Stimulated activated CD8-positive, alpha-beta memory T cell treated with anti-CD3 and anti-CD28 coated beads, Interleukin-4, amount 100 ng/mL, for 48 hours (primary cell): ENCODE results near the gene TOPORS.
A peak's percentile ranks its signal among the peaks of the same experiment; 100 is the strongest.
"Not testable (repeated sequence)": the region's sequence is repeated elsewhere in the genome, so short reads cannot be mapped to it uniquely, and the experiment has no call there.

ENCODE experiments used
- DNase-seq: peaks from one replicate; pipeline ENCODE4 v3.0.0-alpha.2; 2020

TOPORS gene

DNA sequence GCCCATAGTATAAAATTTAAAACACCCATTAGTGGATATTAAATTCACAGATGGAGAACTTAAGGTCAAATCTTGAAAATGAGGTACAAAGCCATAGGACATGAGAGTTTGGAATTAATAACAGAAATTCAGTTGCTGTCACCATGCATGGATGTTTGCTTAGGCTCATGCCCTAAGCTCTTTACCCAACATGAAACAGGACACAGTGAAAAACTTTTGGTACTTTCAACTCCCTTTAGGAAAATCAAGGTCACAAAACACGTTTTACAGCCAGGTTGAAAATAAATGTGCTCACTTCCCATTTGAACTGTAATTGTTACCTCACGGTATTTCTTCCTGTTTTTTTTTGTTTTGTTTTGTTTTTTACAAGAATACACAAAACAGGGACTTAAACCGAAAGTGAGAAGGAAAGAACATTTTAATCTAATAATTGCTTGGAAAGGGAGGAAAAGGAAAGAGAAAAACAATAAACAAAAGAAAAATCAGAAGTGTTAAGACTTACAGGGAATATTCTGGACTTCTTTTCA, 6.1 kb upstream of the TOPORS start:
- no peak for DNase-seq

DNA sequence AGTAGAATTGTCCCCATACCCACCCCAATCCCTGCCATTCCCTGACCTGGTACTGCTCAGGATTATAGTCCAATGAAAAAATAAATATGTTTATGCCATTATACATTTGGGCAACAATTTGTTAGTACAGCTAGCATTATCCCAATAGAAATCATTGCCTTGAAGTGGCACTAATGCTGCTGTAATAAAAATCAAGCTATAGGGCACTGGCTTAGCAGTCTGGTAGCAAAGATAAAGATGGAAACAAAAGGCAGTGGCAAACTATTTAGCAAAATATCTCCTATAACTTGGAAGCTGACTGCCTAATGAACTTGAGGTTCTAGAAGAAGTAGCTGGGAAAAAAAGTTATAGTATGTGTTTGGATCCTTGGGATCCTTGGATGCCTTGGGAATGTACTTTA, 2.2 kb upstream of the TOPORS start:
- DNase-seq: no peak

DNA sequence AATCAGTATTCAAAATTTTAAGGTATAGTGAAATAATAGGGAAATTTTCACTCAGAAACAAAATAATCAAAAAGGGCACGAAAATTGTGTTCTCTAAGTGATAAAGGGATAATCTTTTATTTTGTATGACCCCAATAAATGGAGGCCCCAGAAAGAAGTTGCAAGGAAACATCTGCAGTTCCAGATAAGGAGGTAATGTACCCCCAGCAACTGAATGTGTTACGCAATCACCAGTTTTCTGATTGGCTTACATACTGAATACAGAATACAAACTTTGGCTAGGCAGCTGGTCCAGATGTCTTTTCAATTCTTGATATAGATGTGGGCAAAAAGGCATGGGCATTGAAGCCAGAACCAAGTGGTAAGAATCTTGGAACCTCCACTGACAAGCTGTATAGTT, 1.7 kb upstream of the TOPORS start:
- no peak for DNase-seq

DNA sequence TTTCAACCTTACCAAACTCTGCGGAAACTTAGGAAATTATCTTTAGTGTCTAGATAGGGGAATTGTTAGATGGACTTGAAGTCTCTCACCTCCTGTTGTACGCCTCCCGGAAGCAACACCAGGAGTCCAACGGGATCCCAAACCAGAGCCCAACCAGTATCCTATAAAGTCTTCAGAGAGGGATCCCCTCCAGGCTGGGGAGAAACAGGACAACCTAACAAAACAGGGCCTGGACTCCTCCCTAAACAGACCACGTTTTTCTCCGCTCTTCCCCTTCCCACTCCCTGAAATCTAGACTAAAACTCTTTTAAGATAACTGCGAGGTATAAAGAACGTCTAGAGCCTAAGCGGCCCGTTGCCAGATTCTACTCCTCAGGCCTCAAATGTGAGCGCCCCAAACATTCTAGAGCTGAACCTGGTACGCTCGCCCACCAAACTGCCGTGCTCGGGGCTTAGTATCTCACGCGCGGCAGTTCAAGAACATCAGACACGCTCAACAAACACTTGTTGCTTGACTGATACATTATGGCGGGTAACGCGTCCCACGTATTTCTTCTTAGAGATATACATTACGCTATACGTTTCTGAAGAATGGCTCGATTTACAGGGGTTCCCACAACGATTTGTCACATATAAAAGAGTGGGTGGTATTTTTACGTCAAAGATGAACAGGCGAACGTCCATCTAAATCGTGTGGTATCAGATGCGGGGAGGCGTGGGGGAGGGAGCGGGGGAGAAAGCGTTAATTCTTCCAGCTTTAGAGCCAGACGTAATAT, 922 bp downstream of the TOPORS start:
- DNase-seq: peak; percentile 64

DNA sequence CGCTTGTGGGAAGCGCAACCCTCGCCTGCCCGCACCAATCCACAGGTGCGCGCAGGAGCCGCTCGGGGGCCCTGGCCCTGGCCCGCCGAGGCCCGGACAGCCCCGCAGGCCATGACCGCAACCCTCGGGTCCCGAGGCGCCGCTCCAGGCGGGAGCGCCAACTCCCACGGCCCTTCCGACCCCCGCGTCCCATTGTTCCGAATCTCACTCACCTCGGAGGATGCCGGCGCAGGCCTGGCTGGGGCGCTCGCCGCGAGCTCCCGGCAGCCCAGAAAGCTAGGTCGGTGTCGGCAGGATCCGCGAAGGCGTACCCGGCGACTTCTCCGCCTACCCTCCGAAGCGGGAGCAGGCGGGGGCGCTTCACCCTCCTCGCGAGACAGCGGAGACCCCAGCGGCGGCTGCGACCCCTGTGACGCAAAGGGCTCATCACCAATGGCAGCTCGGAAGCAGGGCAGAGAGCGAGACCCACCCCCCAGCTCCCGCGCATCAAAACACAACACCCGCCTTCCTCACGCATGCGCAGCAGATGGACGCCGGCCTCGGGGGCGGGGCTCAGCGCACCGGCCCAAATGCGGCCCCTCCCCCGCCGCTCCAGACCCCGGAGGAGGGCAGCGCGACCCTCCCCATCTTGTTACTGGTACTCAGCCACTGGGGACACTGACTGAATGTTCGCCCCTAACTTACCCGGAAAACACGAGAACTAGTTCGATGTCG, 1.7 kb downstream of the TOPORS start:
- DNase-seq: peak; percentile 94

DNA sequence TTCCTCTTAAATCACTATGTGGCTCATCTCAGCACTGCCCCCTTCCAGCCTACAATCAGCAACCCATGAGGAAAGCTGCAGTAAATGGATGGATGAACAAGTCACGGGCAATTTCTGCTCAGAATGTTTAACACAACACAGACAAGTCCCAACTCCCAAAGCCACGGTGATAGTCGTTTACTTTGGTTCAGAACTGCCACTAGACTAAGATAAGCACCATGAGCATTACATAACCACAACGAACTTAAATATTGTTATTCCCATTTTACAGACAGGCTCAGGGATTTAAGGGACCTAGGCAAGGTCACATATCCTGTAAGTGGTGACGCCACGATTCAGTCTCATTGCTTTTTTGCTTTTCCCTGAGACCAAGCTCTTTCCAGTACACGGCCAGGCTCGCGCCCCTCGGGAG, 2.2 kb downstream of the TOPORS start:
- no peak for DNase-seq

DNA sequence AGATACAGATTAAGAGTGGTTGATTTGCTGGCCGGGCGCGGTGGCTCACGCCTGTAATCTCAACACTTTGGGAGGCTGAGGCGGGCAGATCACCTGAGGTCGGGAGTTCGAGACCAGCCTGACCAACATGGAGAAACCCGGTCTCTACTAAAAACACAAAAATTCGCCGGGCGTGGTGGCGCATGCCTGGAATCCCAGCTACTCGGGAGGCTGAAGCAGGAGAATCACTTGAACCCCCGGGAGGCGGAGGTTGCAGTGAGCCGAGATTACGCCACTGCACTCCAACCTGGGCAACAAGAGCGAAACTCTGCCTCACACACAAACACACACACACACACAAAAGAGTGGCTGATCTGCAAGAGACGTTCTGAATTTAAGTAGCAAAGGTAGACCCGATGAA, 4.2 kb downstream of the TOPORS start:
- DNase-seq: not testable (repeated sequence)

DNA sequence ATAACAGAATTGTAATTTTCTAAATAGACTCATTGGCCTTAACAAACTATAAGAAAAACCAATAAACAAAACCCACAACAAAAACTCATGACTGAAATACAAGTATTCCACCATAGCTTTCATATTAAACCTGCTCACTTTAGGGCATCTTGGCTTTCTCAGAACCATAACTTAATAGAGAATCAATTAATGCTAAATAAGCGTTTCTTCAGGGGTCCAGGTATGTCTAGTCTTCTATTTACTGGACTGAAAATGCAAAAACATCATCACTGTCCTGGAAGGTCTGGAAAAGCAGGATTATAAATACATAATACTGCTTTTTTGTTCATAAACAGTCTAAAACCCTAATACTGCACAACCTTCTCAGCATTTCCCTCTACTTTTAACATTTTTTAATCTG, 6.5 kb downstream of the TOPORS start:
- DNase-seq: no peak

DNA sequence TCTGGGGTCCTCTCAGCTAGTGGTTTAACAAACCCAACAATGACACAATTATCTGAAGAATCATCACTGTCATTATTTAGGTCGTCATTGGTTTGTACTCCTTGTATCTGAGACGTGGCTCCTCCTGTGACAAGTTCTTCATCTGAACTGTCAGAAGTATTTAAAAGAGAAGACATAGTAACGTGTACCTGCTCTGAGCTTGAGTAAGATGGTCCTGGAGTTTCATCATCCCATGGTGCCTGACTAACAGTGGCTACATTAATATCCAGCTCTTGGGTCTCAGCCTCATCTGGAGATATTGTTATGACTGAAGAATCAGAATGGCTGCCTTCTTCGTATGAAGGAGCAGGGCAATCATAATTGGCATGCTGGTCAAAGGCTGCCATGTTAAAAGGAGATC, 9.3 kb downstream of the TOPORS start:
- no peak for DNase-seq

DNA sequence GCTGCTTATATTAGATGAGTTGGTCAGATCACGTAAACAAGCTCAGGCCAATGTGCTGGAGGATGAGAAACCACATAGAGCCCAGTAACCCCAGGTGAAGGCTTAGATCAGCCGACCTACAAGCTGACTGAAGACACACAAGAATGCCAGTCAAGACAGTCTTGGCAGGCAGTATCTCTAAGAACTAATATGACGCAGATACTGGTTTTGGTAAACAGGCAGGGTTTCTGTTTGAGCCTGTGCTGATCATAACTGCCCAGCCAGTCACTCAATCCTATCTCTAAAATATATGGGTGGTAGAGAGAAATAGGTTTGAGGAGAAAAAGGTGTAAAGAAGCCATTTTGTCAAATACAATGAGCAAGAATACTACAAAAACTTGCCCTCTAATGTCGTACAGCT, 18.6 kb downstream of the TOPORS start:
- DNase-seq: no peak

DNA sequence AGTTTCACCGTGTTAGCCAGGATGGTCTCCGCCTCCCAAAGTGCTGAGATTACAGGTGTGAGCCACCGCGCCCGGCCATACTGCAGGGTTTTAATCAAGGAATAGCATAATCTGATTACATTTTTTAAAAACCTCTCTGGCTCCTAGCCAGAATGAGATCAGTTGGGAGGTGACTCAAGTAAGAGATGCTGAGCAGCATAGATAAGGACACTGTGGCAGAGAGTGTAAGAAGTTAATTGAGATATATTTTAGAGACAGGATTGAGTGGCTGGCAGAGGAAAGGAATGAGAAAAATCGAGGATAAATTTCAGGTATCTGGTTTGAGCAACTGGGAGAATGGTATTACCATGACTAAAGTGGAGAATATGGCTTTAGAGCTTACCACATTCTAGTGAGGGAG, 19.1 kb downstream of the TOPORS start:
- DNase-seq: no peak

DNA sequence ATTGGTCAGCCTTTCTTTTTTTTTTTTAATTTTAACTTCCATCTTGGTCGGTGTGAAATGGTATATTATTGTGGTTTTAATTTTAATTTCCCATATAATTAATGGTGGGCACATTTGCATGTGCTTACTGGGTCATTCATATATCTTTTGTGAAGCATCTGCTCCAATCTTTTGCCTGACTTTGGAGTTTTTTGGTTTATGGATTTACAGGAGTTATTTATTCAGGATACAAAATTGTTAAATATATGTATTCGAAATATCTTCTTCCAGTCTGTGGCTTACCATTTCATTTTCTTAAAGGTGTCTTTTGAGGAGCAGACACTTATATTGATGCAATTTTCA, 25.7 kb downstream of the TOPORS start:
- no peak for DNase-seq

DNA sequence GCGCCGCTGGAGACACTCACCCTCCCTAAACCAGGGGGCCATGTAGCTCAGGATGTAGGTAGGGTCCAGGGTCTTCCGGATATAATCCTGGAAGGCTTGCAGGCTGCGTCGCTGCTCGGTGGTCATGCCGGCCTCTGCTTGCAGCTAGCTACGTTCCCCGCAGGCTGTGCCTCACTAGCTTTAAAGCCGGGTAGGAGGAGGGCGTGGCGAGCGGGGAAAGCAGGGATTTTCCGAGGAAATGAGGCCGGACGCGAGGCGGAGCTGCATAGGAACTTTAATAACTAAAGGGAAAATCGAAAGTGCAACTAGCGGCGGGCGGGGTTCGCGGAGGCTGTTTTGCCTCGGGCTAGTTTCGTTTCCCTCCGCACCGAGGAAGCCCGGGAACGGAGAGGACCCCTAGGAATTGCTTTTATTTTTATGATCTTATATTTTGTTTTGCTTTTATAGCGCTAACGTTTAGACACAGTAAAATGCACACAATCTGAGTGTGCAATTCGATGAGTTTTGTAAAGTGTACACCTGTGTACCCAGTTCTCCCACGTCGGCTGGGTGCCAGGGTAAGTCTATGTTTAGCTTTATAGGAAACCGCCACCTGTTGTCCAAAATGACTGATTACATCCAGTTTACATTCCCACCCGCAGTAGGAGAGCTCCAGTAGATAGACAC, 26.2 kb downstream of the TOPORS start, which contains the start of gene RIGI:
Gene RIGI (minus strand): TSS at position 156 of the 666 bp plus-strand sequence. CDS start 30 bp downstream, at position 126.
- peak; percentile 83 for DNase-seq

DNA sequence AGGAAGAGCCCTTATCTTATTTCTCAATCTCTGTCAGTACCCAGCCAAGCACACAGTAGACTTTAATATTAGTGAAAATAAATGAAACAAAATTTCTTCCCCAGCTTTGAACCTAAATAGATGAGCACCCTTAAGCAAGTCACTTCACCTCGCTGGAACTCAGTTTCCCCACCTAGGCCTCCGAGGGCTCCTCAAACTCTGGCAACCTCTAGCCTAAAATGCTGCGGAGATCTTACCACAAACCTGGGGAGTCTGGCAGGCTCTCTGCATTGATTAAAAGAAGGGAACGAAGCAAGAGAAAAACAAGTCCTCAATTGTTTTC, 26.7 kb downstream of the TOPORS start:
- DNase-seq: no peak

DNA sequence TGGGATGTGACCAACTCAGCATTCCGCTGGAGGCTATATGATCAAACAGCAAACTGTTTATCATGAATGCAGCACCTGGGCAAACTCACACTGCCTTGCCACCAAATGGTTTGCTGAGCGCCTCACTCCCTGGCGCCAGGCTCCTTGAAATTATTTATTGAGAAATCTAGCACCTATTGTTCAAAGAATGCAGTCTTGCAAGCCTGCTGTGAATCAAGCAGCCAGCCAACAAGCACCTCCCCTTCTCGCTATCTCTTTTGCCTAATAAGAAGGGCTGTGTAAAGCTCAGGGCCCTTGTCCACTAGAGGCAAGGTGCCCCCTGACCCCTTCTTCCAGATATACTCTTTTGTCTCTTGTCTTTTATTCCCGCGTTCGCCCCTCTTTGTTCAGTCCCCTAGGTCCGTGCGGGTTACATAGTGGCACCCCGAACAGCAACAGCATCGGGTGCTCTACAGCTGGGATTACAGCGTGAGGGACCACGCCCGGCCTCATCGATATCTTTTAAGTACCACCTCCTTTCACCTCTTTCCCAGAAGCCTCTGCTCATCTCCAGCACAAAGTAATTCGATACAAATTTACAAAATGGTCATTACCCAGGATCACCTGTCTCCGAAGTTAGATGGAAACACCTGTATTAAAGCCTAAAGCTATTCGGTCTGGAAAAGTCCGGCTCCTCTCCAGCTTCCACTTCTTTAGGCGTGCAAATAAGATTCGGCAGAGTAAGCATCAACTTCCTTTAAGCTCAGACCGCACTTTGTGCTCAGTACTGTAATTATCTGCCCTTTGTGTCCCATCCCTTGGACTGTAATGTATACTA, 27.3 kb downstream of the TOPORS start:
- DNase-seq: peak; percentile 41

DNA sequence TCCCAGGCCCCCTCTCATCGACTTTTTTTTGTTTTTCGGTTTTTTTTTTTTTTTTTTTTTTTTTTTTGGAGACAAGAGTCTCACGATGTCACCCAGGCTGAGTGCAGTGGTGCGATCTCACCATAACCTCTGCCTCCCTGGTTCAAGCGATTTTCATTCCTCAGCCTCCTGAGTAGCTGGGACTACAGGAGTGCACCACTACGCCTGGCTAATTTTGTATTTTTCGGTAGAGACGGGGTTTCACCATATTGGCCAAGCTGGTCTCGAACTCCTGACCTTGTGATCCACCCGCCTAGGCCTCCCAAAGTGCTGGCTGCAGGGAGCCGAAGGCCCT, 27.9 kb downstream of the TOPORS start:
- not testable (repeated sequence) for DNase-seq

DNA sequence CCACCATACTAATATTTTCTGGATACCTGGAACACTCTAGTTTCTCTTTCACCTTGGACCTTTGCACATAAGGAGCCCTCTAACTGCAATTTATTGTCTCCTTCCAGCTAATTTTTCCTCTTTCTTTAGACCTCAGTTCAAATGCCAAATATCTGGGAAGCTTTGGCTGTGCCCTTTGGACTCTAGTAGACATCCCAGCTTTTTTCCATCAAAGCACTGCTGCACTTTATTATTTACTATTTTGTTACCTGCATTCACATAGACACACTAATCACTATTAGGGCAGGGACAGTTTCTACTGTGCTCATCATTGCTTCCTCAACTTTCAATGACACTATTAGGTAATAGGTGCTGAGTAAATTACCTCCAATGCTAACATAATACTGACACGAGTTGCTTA, 28.5 kb downstream of the TOPORS start:
- no peak for DNase-seq

DNA sequence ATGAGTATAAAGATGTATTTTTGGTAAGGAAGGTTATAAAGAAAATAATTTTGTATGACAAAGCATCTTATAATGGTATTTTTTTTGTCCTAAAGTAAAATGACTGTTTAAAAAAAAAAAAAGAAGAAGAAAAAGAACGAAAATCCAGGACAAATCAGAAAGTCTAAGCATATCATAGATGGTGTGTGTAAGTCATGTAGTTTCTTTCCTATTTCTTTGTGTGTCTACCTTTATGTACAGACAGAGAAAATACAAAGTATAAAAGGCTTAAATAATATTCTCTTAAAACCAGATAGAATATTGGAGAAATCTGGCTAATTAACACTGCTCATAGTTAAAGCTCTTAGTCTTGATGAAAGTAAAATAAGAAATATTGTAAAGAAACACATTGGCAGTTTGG, 34.1 kb downstream of the TOPORS start:
- no peak for DNase-seq

DNA sequence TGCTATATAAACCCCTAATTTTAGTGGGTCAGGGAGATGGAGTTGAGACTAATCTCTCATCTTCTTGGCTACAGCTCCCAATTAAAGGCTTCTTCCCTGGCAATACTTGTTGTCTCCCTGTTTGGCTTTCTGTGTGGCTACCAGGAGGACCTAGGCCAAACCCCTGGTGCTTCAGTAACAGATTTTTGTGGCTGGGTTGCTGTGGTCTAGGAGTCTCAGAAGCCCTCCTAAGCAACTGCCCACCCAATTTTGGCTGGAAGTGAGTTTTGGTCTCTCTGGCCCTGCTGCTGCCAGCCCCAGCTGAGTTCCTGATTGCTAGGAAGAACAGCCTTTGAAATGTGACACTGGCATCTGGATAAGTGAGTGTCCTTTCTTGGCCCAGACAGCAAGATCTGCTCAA, 36.1 kb downstream of the TOPORS start:
- DNase-seq: no peak

DNA sequence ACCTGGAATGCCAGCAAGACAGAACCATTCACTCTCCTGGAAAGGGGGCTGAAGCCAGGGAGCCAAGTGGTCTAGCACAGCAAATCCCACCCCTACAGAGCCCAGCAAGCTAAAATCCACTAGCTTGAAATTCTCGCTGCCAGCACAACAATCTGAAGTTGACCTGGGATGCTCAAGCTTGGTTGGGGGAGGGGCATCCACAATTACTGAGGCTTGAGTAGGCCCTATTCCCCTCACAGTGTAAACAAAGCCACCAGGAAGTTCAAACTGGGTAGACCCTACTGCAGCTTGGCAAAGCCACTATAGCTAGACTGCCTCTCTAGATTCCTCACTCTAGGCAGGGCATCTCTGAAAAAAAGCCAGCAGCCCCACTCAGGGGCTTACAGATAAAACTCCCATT, 43.7 kb downstream of the TOPORS start:
- DNase-seq: no peak

DNA sequence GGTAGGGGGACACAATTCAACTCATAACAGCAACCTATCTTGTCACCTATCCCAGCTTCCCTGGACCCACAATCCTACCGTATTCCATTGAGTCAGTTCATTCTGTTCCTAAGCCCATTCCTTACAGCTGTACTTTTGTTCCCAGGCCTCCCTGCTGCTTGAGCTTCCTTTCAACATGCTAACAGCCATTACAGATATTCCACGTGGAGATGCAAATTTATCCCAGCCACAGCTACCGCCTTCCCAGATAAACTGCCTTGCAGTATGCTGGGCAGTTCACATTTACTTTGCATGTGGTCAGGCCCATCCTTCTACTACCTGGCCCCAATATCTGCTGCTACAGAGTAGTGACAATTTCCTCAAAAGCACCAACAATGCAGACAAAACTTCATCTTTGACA, 49.4 kb downstream of the TOPORS start:
- DNase-seq: no peak

DNA sequence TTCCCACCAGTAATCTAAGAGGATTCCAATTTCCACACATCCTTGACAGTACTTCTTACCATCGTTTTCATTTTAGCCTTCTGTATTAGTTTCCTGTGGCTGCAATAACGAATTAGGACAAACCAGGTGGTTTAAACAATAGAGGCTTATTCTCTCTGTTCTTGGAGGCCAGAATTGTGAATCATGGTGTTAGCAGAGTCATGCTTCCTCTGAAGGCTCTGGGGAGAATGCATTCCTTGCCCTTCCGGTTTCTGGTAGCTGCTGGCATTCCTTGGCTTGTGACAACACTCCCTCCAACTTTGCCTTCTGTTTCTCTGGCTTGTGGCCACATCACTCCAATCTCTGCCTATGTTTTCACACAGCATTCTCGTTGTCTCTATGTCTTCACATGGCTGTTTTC, 49.9 kb downstream of the TOPORS start:
- DNase-seq: no peak

DNA sequence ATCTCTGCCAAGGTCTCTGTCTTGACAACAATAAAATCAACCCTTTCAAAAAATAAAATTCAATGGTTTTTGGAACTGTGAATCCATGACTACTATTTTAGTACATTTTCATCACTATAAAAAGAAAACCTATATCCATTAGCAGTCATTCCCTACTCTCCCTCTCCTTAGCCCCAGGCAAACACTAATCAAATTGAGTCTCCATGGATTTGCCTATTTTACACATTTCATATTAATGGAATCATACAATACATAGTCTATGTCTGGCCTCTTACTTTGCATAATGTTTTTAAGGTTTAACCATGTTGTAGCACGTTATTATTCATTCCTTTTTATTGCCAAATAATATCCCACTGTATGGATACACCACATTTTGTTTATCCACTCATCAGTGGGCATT, 50.5 kb downstream of the TOPORS start:
- no peak for DNase-seq
